Glomerular endothelial cell (primary cell): ENCODE measurements around the gene HLA-A. TPM values are rescaled to one million over a fixed set of nuclear protein-coding genes. Genes with fewer than 3 reads are reported as not detected.
"Not testable (repeated sequence)": the region's sequence is repeated elsewhere in the genome, so short reads cannot be mapped to it uniquely, and the experiment has no call there.

ENCODE experiments used
- DNase-seq: peaks from one replicate; pipeline ENCODE4 v3.0.0-alpha.2; 2011; ENCODE audit warnings: low read depth, low spot score; ENCODE audit errors: extremely low read depth
- total RNA-seq: library from RNA; depleted of rRNA; stranded (reverse); fragments of >200 nt; gene quantifications from 2 replicates; pipeline ENCODE4 v1.2.3, GENCODE V29; 2015

Gene HLA-A
- total RNA-seq, 1 donor from 2014 or later, result 1,826 TPM

- no peak for DNase-seq
These were observed 16.6 kb downstream of the HLA-A start for GRCh38 chr6:29958921-29959320.

- no peak for DNase-seq
These were observed 17.1 kb downstream of the HLA-A start for GRCh38 chr6:29959467-29959866.

- no peak for DNase-seq
These were observed 19.6 kb downstream of the HLA-A start for GRCh38 chr6:29961966-29962365.

GRCh38 chr6:29963697-29964096 lies 21.4 kb downstream of the HLA-A start:
- DNase-seq, result not testable (repeated sequence)

- DNase-seq, result no peak
These were observed 22.2 kb downstream of the HLA-A start for GRCh38 chr6:29964518-29964886.

DNA sequence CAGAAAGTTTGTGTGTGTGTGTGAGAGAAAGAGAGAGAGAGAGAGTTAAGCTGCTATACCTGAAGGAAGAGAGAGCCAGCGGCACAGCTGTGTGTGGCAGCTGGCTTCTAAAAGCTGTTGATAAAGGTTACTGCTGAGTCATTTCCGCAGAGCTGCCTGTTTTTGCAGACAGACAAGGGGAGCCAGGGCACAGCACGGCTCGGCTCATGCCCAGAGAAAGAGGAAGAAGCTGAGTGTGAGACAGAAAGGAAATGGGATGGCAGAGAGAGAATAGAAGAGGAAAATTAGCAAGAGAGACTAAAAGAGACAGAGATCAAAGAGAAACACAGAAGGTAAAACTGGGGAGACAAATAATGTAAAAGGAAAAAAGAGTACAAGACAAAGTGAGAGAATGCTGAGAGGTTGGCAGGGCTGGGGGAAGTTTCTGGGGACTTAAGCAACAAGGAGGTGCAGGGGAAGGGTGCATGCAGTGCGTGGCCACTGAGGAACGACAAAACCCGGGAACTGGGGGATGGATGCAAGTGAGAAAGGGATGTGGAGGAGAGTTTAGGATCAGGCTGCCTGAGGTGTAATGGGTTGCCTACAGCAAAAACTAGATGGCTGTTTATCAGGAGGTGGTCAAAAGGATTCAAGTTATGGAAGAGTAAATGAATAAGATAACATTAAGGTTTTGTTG lies 22.7 kb downstream of the HLA-A start:
- DNase-seq, result no peak

GRCh38 chr6:29965563-29965872 lies 23.2 kb downstream of the HLA-A start:
- DNase-seq, result no peak

DNA sequence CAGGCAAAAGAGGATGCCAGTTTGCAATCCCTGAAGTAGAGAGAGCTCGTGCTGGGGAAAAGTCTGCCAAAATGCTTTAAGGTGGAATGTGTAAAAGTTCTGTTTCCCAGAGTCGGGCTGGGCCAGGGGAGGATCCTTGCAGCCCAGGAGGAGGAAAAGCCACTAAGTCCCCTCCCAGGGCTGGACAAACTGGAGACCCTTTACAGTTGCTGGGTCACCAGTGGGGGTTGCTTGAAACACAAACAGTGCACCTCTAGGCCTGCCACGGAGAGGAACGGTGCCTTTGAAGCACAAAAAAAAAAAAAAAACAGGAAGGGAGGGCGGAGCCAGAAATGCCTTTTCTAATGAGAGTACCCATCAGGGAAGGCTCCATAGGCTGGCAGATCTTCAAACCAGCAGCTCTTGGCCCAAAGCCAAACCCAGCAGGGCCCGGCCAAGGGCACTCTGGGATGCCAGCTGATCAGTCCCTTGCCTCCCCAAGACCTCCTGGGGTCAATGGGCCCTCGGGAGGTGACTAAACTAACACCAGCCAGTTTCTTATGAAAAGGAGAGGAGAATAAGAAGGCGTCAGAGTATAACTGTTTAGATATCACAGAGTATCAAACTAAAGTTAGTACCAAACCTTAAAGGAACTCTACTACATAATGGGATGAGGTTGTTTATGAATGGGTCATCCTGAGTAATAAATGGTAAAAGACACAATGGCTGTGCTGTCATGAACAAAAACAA lies 23.7 kb downstream of the HLA-A start:
- DNase-seq, result no peak

DNA sequence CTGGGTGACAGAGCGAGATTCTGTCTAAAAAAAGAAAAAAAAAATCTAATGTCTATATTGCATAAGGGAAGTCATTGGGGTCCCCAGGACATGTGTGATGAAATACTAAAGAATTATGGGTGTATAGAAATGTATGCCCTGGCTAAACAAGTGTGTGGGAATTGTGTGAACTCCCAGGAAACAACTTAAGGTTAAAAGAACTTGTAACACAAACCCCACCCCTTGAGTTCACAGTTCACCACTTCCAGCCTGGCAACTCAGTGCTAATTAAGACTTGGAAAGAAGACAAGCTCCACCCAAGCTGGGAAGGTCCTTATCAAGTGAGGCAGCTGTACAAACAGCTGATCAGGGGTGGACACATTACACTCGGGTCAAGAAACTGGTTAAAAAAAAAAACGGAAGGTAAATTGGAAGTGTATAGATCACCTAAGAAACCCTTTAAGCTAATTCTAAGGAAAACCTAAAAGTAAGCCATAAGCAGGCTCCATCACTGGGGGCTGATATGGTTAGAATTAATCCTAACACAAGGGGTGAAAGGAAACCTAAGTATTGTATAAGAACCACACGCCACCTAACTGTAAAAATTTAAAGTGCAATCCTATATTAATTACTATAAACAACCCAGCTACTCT lies 25.2 kb downstream of the HLA-A start:
- no peak for DNase-seq

DNA sequence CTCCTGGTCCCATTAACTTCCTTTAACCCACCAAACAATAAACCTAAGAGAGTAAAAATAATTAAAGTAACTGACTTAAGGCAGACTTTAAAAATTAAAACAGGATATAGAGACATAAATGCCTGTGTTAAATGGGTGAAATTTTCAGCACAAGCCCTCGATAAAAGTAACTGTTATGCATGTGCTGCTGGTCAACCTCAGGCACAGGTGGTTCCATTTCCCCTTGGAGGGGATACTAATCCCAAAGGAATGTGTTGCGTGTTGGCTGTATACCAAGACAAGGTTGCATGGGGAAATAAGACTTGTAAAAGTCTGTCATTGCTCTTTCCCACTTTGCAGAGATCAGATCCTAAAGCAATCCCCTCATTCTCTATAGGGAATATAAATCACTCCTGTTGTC lies 25.8 kb downstream of the HLA-A start:
- DNase-seq, result no peak

- DNase-seq, result no peak
These were observed 26.6 kb downstream of the HLA-A start for GRCh38 chr6:29968905-29969304.

- no peak for DNase-seq
These were observed 28.4 kb downstream of the HLA-A start for GRCh38 chr6:29970711-29971110.

- DNase-seq, result no peak
These were observed 32.7 kb downstream of the HLA-A start for GRCh38 chr6:29974901-29975560.

DNA sequence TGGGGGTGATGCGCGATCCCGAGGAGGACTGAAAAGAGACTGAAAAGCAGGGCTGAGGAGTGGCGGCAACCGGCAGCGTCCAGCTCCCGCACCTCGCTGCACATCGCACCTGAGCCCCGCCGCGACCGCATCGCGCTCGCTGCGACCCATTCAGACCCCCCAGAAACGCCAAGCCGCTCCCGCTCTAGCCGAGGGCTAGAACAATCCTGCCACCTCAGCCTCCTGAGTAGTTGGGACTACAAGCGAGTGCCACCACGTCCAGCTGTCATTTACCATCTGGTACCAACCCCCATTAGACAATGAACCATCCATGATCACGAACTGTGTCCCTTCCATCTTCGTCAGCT lies 33.2 kb downstream of the HLA-A start:
- no peak for DNase-seq

- DNase-seq, result no peak
These were observed 33.9 kb downstream of the HLA-A start for GRCh38 chr6:29976253-29976587.

GRCh38 chr6:29976588-29977424 lies 34.5 kb downstream of the HLA-A start:
- no peak for DNase-seq

DNA sequence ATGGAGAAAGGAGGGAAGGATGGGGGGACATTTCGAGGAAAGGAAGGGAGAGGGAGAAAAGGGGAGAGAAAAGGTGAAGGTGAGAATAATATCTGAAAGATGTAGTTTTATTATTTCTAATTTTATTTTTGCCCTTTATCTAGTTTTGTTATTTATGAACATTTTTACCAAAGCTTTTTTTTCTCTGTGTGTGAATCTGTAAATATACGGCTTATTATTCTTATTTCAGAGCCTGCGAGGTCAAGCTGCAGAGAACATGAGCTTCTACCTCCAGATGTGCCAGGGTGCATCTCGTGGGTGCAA lies 35.0 kb downstream of the HLA-A start:
- no peak for DNase-seq

DNA sequence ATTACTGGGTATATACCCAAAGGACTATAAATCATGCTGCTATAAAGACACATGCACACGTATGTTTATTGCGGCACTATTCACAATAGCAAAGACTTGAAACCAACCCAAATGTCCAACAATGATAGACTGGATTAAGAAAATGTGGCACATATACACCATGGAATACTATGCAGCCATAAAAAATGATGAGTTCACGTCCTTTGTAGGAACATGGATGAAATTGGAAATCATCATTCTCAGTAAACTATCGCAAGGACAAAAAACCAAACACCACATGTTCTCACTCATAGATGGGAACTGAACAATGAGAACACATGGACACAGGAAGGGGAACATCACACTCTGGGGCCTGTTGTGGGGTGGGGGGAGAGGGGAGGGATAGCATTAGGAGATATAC lies 37.7 kb downstream of the HLA-A start:
- DNase-seq, result not testable (repeated sequence)

- DNase-seq, result no peak
These were observed 38.2 kb downstream of the HLA-A start for GRCh38 chr6:29980511-29980910.

DNA sequence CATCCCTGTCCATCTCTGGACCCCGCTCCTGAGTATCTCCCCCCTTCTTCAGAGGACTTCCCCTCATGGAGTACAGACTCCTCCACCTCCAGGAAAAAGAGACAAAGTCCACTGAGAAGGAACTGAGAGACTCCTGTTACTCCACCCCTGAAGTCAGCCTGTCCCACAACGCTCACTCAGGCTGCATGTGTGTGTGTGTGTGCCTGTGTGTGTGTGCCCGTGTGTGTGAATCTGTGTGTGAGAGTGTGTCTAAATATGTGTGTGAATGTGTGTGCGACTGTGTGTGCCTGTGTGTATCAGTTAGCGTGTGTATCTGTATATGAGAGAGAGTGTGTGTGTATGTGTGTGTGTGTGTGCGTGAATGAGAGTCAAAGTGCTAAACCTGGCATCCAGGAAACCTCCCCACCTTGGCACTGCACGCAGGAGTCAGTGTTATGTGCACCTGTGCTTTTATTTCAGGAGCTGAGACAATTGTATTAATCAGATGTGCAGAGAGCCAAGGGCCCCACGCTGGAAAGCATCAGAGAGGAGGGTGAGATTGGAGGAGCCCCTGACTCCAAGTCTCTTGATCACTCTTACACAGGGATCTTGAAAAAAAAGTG lies 39.0 kb downstream of the HLA-A start:
- no peak for DNase-seq

GRCh38 chr6:29982097-29982496 lies 39.8 kb downstream of the HLA-A start:
- no peak for DNase-seq
